Brain microvascular endothelial cell (primary cell): ENCODE data around the gene ADAM8.

Experiments
- DNase-seq: peaks from one replicate; pipeline ENCODE4 v3.0.0-alpha.2; 2020
- H3K27ac ChIP-seq: fragments of 250-450 bp; sonication (Bioruptor Pico); 2 replicates; pipeline ENCODE4 v1.5.1; 2020; ENCODE audit warnings: mild to moderate bottlenecking, moderate library complexity
- H3K27me3 ChIP-seq: fragments of 250-450 bp; sonication (Bioruptor Pico); replicated peaks from 2 replicates; pipeline ENCODE4 v1.5.1; 2020; ENCODE audit warnings: mild to moderate bottlenecking
- H3K36me3 ChIP-seq: fragments of 250-450 bp; sonication (Bioruptor Pico); replicated peaks from 2 replicates; pipeline ENCODE4 v1.5.1; 2020; ENCODE audit warnings: mild to moderate bottlenecking
- H3K4me3 ChIP-seq: 2 replicates; pipeline ENCODE4 v1.5.1; 2011; ENCODE audit warnings: low read depth, mild to moderate bottlenecking, control low read depth, low read length, moderate library complexity
- in situ Hi-C: cut with HindIII; loops from 2 replicates; pipeline ENCODE4 v1.10.0; 2017; ENCODE audit warnings: low sequenced_read_pairs, low pct_ligation_motif_present
- TF ChIP-seq, protein P1 (sequence below): IDR thresholded peaks from 2 replicates; pipeline ENCODE4 v1.5.1; 2011; ENCODE audit warnings: low read depth, mild to moderate bottlenecking, moderate library complexity, low read length, control low read depth, inconsistent platforms; ENCODE audit errors: missing control alignments

The ADAM8 gene

DNA sequence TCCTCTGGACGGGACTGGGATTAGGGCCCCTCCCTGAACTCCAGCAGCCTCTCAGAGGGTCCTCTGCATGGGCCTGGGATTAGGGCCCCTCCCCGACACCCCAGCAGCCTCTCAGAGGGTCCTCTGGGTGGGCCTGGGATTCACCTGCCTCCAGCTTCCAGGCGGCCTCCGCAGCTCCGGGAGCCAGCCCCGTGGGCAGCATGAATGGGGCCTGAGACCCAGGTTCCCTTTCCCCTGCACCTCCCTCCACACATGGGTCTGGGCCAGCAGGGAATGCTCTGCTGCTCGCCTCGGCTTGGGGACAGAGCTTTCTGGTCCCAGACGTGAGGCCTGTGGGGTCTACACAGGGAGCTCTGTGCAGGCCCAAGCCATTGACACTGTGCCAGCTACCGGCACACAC is 26.5 kb upstream of the ADAM8 start:
- Histone ChIP-seq H3K4me3 (no peak overlapping the region), H3K36me3 (peaks cover 23% of the 10 kb centered on the region), H3K27ac (no peak overlapping the region), H3K27me3 (no peaks in the 10 kb centered on the region)
- no peak for DNase-seq
- in situ Hi-C loops: no loop called here
- TF ChIP-seq, protein P1, sequence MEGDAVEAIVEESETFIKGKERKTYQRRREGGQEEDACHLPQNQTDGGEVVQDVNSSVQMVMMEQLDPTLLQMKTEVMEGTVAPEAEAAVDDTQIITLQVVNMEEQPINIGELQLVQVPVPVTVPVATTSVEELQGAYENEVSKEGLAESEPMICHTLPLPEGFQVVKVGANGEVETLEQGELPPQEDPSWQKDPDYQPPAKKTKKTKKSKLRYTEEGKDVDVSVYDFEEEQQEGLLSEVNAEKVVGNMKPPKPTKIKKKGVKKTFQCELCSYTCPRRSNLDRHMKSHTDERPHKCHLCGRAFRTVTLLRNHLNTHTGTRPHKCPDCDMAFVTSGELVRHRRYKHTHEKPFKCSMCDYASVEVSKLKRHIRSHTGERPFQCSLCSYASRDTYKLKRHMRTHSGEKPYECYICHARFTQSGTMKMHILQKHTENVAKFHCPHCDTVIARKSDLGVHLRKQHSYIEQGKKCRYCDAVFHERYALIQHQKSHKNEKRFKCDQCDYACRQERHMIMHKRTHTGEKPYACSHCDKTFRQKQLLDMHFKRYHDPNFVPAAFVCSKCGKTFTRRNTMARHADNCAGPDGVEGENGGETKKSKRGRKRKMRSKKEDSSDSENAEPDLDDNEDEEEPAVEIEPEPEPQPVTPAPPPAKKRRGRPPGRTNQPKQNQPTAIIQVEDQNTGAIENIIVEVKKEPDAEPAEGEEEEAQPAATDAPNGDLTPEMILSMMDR: no peak

DNA sequence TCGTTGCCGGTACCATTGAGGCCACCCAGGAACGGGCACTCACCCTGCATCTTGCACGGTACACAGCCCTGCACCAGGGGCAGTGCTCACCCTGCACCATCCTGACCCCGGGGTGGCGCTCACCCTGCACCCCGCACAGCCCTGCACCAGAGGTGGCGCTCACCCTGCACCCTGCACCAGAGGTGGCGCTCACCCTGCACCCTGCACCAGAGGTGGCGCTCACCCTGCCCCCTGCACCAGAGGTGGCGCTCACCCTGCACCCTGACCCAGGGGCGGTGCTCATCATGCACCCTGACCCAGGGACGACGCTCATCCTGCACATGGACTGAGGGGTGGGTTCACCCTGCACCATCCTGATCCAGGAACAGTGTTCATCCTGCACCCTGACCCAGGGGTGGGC is 25.6 kb upstream of the ADAM8 start:
- H3K36me3 ChIP-seq: peaks cover 28% of the 10 kb centered on the region
- TF ChIP-seq, protein P1: no peak
- no peaks in the 10 kb centered on the region for H3K27me3 ChIP-seq
- no peak overlapping the region for H3K4me3 ChIP-seq
- DNase-seq: no peak
- H3K27ac ChIP-seq: no peak overlapping the region
- in situ Hi-C loops: no loop called here

DNA sequence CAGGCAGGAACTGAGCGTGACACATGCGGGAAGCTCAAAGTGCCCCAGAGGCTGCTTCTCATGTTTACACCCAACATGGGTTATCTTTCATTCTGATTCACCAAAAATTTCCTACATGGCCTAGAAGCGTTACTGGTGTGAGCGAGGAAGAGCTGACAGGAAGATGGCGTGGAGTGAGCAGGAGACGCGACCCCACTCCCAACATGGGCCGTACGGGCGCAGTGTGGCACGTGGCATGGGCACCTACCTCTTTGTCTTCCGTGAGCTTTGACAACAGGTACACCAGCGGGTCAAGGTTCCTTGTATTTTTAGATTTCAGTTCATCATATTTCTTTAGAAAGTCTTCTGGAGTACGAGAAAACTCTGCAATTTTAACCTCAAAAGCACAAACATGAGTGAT is 23.1 kb upstream of the ADAM8 start:
- TF ChIP-seq, protein P1: no peak
- in situ Hi-C loops: no loop called here
- Histone ChIP-seq H3K27me3 (no peaks in the 10 kb centered on the region), H3K36me3 (peaks cover 42% of the 10 kb centered on the region), H3K4me3 (no peak overlapping the region), H3K27ac (no peak overlapping the region)
- no peak for DNase-seq

DNA sequence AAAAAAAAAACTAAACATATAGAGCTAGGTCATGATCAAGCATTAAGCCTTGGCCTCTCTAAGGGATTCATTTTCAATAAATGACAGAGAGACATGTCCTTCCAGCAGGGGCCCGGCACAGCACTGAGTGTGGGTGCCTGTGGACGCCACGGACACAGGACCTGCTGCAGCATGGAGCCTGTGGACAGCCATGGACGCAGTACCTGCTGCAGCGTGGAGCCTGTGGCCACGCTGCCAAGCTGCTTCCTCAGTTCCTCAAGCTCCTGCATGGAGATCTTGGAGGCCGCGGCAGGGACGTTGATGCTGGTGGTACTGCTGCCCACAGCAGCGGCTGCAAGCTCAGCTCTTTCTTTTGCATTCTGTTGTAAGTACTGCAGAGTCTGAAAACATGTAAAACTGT is 22.6 kb upstream of the ADAM8 start:
- H3K36me3 ChIP-seq: peaks cover 44% of the 10 kb centered on the region
- H3K4me3 ChIP-seq: no peak overlapping the region
- no peak overlapping the region for H3K27ac ChIP-seq
- in situ Hi-C loops: no loop called here
- no peaks in the 10 kb centered on the region for H3K27me3 ChIP-seq
- DNase-seq: no peak
- TF ChIP-seq, protein P1: no peak

DNA sequence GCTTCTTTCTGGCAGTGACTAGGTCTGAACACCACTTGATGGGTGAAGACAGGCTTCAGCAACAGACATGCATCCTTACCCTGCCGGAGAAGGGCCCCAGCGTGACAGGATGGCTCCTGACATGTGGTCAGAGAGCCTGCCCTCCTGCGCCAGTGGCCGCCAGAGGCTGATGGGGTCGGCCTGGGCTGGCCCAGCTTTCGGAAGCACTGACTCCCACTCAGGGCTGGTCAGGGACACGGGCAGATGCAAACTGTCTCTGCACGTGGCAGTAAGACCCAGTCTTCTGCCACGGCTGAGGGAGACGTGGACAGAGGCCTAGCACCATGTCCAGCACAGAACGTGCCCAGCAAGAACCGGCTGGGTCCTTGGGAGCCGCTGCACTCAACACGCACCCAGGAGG is 21.8 kb upstream of the ADAM8 start:
- Histone ChIP-seq H3K4me3 (no peak overlapping the region), H3K27me3 (no peaks in the 10 kb centered on the region), H3K36me3 (peaks cover 47% of the 10 kb centered on the region), H3K27ac (no peak overlapping the region)
- TF ChIP-seq, protein P1: no peak
- in situ Hi-C loops: no loop called here
- no peak for DNase-seq

DNA sequence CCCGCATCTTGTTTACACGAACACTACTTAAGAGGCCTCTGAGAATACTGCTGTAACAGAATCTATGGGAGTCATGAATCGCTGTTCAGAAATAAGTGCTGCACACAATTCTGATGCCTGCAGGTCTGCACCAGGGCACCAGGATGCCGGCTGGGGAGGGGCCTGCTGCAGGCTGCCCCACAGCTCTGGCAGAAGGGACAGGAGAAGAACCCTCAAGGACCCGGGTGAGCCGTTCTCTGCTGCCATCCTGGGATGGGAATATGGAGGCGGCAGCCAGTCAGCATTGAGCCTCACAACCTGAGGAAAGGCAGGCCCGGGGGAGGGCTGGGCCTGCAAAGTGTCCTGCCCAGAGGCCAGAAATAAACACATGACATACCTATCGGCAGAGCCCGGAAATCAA is 20.8 kb upstream of the ADAM8 start:
- Histone ChIP-seq H3K4me3 (no peak overlapping the region), H3K27me3 (no peaks in the 10 kb centered on the region), H3K36me3 (peaks cover 53% of the 10 kb centered on the region), H3K27ac (no peak overlapping the region)
- no peak for DNase-seq
- TF ChIP-seq, protein P1: no peak
- in situ Hi-C loops: no loop called here
